Activated T-helper 1 cell treated with anti-CD3 and anti-CD28 coated beads, Interleukin-12 subunit alpha, Interleukin-12 subunit beta, Interleukin-2, Interleukin-4 antibody, amounts not matched to agents 30 ng/mL and 10 ng/mL and 1 ng/mL, durations not matched to agents 14 hours and 24 hours and 36 hours (primary cell): Measurements from ENCODE around the gene MUC12. TPM values are rescaled to one million over a fixed set of nuclear protein-coding genes. Genes with fewer than 3 reads are reported as not detected.
"Not testable (repeated sequence)": the region's sequence is repeated elsewhere in the genome, so short reads cannot be mapped to it uniquely, and the experiment has no call there.

Experiments
- DNase-seq: peaks from one replicate; pipeline ENCODE4 v3.0.0; 2021; ENCODE audit warnings: low spot score
- H3K27ac Mint-ChIP-seq: one replicate; pipeline ENCODE4 v1.8.0; 2021; ENCODE audit warnings: mild to moderate bottlenecking, mixed read lengths
- H3K27me3 Mint-ChIP-seq: one replicate; pipeline ENCODE4 v1.8.0; 2022; ENCODE audit warnings: mild to moderate bottlenecking, moderate library complexity, mixed read lengths; ENCODE audit not compliant: insufficient read depth
- H3K36me3 Mint-ChIP-seq: one replicate; pipeline ENCODE4 v1.8.0; 2021; ENCODE audit warnings: low read depth, mixed read lengths
- H3K4me1 Mint-ChIP-seq: one replicate; pipeline ENCODE4 v1.8.0; 2021; ENCODE audit warnings: low read depth, mixed read lengths
- H3K4me3 Mint-ChIP-seq: one replicate; pipeline ENCODE4 v1.8.0; 2021; ENCODE audit warnings: mild to moderate bottlenecking, moderate library complexity, mixed read lengths
- H3K9me3 Mint-ChIP-seq: one replicate; pipeline ENCODE4 v1.8.0; 2021; ENCODE audit warnings: mixed read lengths
- intact Hi-C: fragments of 100-400 bp; cut with micrococcal nuclease; formaldehyde crosslinking; loops from one replicate; pipeline ENCODE4 v1.15.1; 2024
- total RNA-seq: library from RNA; stranded (reverse); gene quantifications from 2 replicates; pipeline ENCODE4 v1.2.3, GENCODE V29; 2022

The MUC12 gene
- total RNA-seq, 1 donor from 2014 or later = 0.44 TPM

- no peaks in the 10 kb centered on the region for H3K36me3 Mint-ChIP-seq
- H3K4me1 Mint-ChIP-seq = no peaks in the 10 kb centered on the region
Measured at GRCh38 chr7:100983451-100984187, 14.3 kb downstream of the MUC12 start.

GRCh38 chr7:100984241-100984918 is 15.0 kb downstream of the MUC12 start:
- H3K27ac Mint-ChIP-seq, intact Hi-C loops, H3K36me3 Mint-ChIP-seq, H3K4me3 Mint-ChIP-seq, DNase-seq, H3K9me3 Mint-ChIP-seq, H3K4me1 Mint-ChIP-seq, H3K27me3 Mint-ChIP-seq: not testable (repeated sequence)

More at GRCh38 chr7:100983451-100984187, 14.3 kb downstream of the MUC12 start:
- Mint-ChIP-seq H3K27ac (no peak overlapping the region), H3K4me3 (no peak overlapping the region), H3K9me3 (no peaks in the 10 kb centered on the region), H3K27me3 (peaks cover 4% of the 10 kb centered on the region)
- DNase-seq = no peak
- intact Hi-C loops = no loop called here

DNA sequence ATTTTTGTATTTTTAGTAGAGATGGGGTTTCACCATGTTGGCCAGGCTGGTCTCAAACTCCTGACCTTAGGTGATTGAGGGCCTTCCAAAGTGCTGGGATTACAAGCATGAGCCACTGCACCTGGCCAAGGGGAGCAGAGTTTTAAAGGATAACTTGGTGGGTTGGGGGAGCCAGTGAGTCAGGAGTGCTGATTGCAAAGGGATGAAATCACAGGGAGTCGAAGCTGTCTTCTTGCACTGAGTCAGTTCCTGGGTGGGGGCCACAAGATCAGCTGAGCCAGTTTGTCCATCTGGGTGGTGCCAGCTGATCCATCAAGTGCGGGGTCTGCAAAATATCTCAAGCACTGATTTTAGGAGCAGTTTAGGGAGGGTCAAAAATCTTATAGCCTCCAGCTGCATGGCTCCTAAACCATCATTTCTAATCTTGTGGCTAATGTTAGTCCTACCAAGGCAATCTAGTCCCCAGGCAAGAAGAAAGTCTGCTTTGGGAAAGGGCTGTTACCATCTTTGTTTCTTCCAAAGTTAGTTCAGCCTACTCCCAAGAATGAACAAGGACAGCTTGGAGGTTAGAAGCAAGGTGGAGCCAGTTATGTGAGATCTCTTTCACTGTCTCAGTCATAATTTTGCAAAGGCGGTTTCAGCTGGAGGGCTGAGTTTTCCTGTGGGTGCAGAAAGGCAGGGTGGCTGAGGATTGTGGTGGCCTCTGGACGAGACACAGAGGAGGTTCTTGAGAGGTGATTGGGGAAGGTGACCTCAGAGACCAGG is 15.8 kb downstream of the MUC12 start:
- intact Hi-C loops, H3K9me3 Mint-ChIP-seq, H3K4me3 Mint-ChIP-seq, H3K27ac Mint-ChIP-seq, H3K4me1 Mint-ChIP-seq, DNase-seq, H3K27me3 Mint-ChIP-seq, H3K36me3 Mint-ChIP-seq: not testable (repeated sequence)

DNA sequence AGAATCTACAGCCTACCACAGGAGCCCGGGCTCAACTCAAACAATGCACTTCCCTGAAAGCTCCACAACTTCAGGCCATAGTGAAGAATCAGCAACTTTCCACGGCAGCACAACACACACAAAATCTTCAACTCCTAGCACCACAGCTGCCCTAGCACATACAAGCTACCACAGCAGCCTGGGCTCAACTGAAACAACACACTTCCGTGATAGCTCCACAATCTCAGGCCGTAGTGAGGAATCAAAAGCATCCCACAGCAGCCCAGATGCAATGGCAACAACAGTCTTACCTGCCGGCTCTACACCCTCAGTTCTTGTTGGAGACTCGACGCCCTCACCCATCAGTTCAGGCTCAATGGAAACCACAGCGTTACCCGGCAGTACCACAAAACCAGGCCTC is 22.3 kb downstream of the MUC12 start:
- no peaks in the 10 kb centered on the region for H3K4me1 Mint-ChIP-seq
- H3K27me3 Mint-ChIP-seq = peaks cover 4% of the 10 kb centered on the region
- H3K4me3 Mint-ChIP-seq = no peak overlapping the region
- no peaks in the 10 kb centered on the region for H3K36me3 Mint-ChIP-seq
- H3K9me3 Mint-ChIP-seq = no peaks in the 10 kb centered on the region
- intact Hi-C loops = no loop called here
- H3K27ac Mint-ChIP-seq = no peak overlapping the region
- DNase-seq = no peak

- H3K27ac Mint-ChIP-seq, H3K4me1 Mint-ChIP-seq, H3K9me3 Mint-ChIP-seq, intact Hi-C loops, H3K36me3 Mint-ChIP-seq, H3K4me3 Mint-ChIP-seq, DNase-seq, H3K27me3 Mint-ChIP-seq: not testable (repeated sequence)
Measured at GRCh38 chr7:100992280-100992679, 22.9 kb downstream of the MUC12 start.

- H3K4me3 Mint-ChIP-seq, intact Hi-C loops, H3K9me3 Mint-ChIP-seq, H3K27ac Mint-ChIP-seq, DNase-seq, H3K4me1 Mint-ChIP-seq, H3K36me3 Mint-ChIP-seq, H3K27me3 Mint-ChIP-seq: not testable (repeated sequence)
Measured at GRCh38 chr7:100994671-100995070, 25.3 kb downstream of the MUC12 start.

GRCh38 chr7:100998530-100998929 is 29.2 kb downstream of the MUC12 start:
- H3K9me3 Mint-ChIP-seq, DNase-seq, H3K27ac Mint-ChIP-seq, H3K27me3 Mint-ChIP-seq, intact Hi-C loops, H3K4me1 Mint-ChIP-seq, H3K36me3 Mint-ChIP-seq, H3K4me3 Mint-ChIP-seq: not testable (repeated sequence)

GRCh38 chr7:100999334-100999733 is 30.0 kb downstream of the MUC12 start:
- H3K4me1 Mint-ChIP-seq, H3K9me3 Mint-ChIP-seq, H3K27me3 Mint-ChIP-seq, H3K4me3 Mint-ChIP-seq, H3K36me3 Mint-ChIP-seq, DNase-seq, intact Hi-C loops, H3K27ac Mint-ChIP-seq: not testable (repeated sequence)

DNA sequence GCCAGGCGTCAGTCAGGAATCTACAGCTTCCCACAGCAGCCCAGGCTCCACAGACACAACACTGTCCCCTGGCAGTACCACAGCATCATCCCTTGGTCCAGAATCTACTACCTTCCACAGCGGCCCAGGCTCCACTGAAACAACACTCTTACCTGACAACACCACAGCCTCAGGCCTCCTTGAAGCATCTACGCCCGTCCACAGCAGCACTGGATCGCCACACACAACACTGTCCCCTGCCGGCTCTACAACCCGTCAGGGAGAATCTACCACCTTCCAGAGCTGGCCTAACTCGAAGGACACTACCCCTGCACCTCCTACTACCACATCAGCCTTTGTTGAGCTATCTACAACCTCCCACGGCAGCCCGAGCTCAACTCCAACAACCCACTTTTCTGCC is 30.7 kb downstream of the MUC12 start:
- H3K36me3 Mint-ChIP-seq, H3K4me3 Mint-ChIP-seq, H3K9me3 Mint-ChIP-seq, intact Hi-C loops, H3K4me1 Mint-ChIP-seq, DNase-seq, H3K27me3 Mint-ChIP-seq, H3K27ac Mint-ChIP-seq: not testable (repeated sequence)

DNA sequence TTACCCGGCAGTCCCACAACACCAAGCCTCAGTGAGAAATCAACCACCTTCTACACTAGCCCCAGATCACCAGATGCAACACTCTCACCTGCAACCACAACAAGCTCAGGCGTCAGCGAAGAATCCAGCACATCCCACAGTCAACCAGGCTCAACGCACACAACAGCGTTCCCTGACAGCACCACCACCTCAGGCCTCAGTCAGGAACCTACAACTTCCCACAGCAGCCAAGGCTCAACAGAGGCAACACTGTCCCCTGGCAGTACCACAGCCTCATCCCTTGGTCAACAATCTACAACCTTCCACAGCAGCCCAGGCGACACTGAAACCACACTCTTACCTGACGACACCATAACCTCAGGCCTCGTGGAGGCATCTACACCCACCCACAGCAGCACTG is 33.0 kb downstream of the MUC12 start:
- H3K4me1 Mint-ChIP-seq, H3K27me3 Mint-ChIP-seq, intact Hi-C loops, DNase-seq, H3K27ac Mint-ChIP-seq, H3K36me3 Mint-ChIP-seq, H3K9me3 Mint-ChIP-seq, H3K4me3 Mint-ChIP-seq: not testable (repeated sequence)

- H3K4me1 Mint-ChIP-seq, intact Hi-C loops, H3K36me3 Mint-ChIP-seq, H3K9me3 Mint-ChIP-seq, H3K27me3 Mint-ChIP-seq, DNase-seq, H3K4me3 Mint-ChIP-seq, H3K27ac Mint-ChIP-seq: not testable (repeated sequence)
Measured at GRCh38 chr7:101007361-101007760, 38.0 kb downstream of the MUC12 start.

DNA sequence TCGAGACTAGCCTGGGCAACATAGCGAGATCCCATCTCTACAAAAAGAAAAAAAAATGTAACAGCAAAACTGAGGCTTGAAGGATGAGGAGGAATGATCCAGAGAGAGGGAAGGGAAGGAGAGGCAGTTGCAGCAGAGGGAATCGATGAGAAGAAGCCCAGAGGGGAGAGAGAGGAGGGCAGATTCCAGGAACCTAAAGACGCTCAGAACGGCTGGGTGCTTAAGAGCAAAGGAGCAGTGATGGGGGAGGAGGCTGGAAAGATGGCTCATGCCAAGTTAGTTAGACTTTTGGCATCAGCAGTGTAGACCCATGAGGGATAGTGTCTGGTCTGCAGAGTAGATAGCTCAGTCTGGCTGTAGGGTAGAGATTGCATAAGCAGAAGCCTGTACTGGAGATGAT is 40.3 kb downstream of the MUC12 start:
- Mint-ChIP-seq H3K27me3 (no peaks in the 10 kb centered on the region), H3K4me1 (no peaks in the 10 kb centered on the region), H3K9me3 (no peaks in the 10 kb centered on the region), H3K27ac (no peak overlapping the region), H3K36me3 (no peaks in the 10 kb centered on the region), H3K4me3 (no peak overlapping the region)
- DNase-seq = no peak
- intact Hi-C loops = no loop called here

DNA sequence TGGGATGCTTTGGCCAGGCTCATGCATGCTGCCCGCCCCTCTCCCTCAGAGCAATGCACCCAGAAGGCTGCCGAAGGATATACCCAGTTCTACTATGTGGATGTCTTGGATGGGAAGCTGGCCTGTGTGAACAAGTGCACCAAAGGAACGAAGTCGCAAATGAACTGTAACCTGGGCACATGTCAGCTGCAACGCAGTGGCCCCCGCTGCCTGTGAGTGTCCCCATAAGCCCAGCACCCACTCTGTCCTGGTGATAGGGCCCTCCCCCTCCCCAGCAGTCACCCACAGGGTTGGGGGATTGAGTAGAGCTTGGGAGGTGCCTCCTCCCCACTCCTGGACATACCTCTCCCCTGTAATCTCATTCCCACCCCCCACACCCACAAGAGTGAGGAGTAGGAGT is 43.6 kb downstream of the MUC12 start:
- H3K27ac Mint-ChIP-seq = no peak overlapping the region
- no peak overlapping the region for H3K4me3 Mint-ChIP-seq
- peaks cover 3% of the 10 kb centered on the region for H3K27me3 Mint-ChIP-seq
- no peak for DNase-seq
- H3K36me3 Mint-ChIP-seq = no peaks in the 10 kb centered on the region
- peaks cover 12% of the 10 kb centered on the region for H3K4me1 Mint-ChIP-seq
- H3K9me3 Mint-ChIP-seq = no peaks in the 10 kb centered on the region
- intact Hi-C loops = no loop called here
